ENCODE measurements around the gene TEX22.

The TEX22 gene

GRCh38 chr14:105420101-105420973 lies 22.0 kb downstream of the TEX22 start:
- no peak for DNase-seq (ENCODE audit: low read depth in 2 of 2)

- no peak for DNase-seq (ENCODE audit: low read depth in 2 of 2)
Measured at GRCh38 chr14:105420974-105421674, 22.8 kb downstream of the TEX22 start.

- no peak for DNase-seq (ENCODE audit: low read depth in 2 of 2)
Measured at GRCh38 chr14:105421723-105422615, 23.6 kb downstream of the TEX22 start.

- no peak for DNase-seq (ENCODE audit: low read depth in 2 of 2)
Measured at GRCh38 chr14:105422695-105423487, 24.6 kb downstream of the TEX22 start.

- DNase-seq (ENCODE audit: low read depth in 2 of 2), result no peak
Measured at GRCh38 chr14:105423488-105424195, 25.3 kb downstream of the TEX22 start.

- DNase-seq (ENCODE audit: low read depth in 2 of 2), result no peak
Measured at GRCh38 chr14:105424861-105425260, 26.5 kb downstream of the TEX22 start.

- no peak for DNase-seq (ENCODE audit: low read depth in 2 of 2)
Measured at GRCh38 chr14:105425823-105426247, 27.5 kb downstream of the TEX22 start.

GRCh38 chr14:105426416-105427130 lies 28.2 kb downstream of the TEX22 start:
- no peak for DNase-seq (ENCODE audit: low read depth in 2 of 2)

- DNase-seq (ENCODE audit: low read depth in 2 of 2), result no peak
Measured at GRCh38 chr14:105427412-105427811, 29.1 kb downstream of the TEX22 start.

GRCh38 chr14:105427936-105428485 lies 29.7 kb downstream of the TEX22 start:
- no peak for DNase-seq (ENCODE audit: low read depth in 2 of 2)

- no peak for DNase-seq (ENCODE audit: low read depth in 2 of 2)
Measured at GRCh38 chr14:105430042-105430441, 31.7 kb downstream of the TEX22 start.

GRCh38 chr14:105430565-105430964 lies 32.2 kb downstream of the TEX22 start:
- DNase-seq (ENCODE audit: low read depth in 2 of 2), result no peak

GRCh38 chr14:105431256-105431655 lies 32.9 kb downstream of the TEX22 start:
- DNase-seq (ENCODE audit: low read depth in 2 of 2), result no peak

- DNase-seq (ENCODE audit: low read depth in 2 of 2), result no peak
Measured at GRCh38 chr14:105432657-105433056, 34.3 kb downstream of the TEX22 start.

- no peak for DNase-seq (ENCODE audit: low read depth in 2 of 2)
Measured at GRCh38 chr14:105433161-105433605, 34.8 kb downstream of the TEX22 start.

- no peak for DNase-seq (ENCODE audit: low read depth in 2 of 2)
Measured at GRCh38 chr14:105436402-105436801, 38.1 kb downstream of the TEX22 start.

GRCh38 chr14:105436891-105437722 lies 38.8 kb downstream of the TEX22 start:
- no peak for DNase-seq (ENCODE audit: low read depth in 2 of 2)

- no peak for DNase-seq (ENCODE audit: low read depth in 2 of 2)
Measured at GRCh38 chr14:105437723-105438500, 39.6 kb downstream of the TEX22 start.
